Neural progenitor cell (in vitro differentiated cells): Measurements from ENCODE around the gene CNOT11.

Experiments used
- CTCF ChIP-seq: fragments of 200-600 bp; sonication (generic); IDR thresholded peaks from 2 replicates; pipeline ENCODE4 v1.5.1; 2017; ENCODE audit warnings: antibody characterized with exemption, mild to moderate bottlenecking
- EZH2 ChIP-seq: fragments of 200-600 bp; sonication (generic); IDR thresholded peaks from 2 replicates; pipeline ENCODE4 v1.6.1; 2017; ENCODE audit warnings: antibody characterized with exemption, mild to moderate bottlenecking, moderate library complexity

GRCh38 chr2:101277111-101277510 lies 24.4 kb downstream of the CNOT11 start:
- TF ChIP-seq CTCF (no peak), EZH2 (no peak)
